ENCODE results near the gene CMTM7.

The CMTM7 gene

DNA sequence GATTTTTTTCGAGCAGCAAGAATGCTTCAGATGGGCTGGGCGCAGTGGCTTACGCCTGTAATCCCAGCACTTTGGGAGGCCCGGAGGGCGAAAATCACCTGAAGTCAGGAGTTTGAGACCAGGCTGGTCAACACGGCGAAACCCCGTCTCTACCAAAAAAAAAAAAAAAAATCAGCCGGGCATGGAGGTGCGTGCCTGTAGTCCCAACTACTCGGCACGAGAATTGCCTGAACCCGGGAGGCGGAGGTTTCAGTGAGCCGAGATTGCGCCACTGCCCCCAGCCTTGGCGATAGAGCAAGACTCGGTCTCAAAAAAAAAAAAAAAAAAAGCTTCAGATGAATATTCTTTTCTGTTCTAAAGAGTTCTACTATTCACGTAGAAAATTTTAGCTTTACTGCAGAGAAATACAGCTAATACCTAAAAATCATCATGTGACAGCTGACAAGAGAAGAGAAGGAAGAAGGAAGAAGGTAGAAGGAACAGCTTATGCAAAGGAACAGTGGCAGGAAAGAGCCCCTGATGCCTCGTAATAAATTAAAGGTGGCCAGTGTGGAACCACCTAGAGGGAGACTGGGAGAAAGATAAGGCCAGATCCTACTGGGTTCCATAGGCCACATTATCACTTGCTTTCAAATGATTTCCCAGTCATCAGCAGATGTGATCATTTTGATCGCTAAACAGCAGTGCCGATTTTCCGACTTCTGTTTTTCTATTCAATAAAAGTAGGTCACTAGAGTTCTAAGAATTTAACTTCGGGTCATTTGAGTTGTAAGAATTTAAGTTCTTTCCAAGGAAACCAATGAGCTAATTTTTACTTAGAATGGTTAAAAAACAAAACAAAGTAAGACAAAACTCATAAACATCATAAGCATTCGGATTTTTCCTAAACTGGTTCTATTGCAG is 109.5 kb downstream of the CMTM7 start:
- Histone ChIP-seq H3K9ac (ENCODE audit: low read length) (no peak overlapping the region), H3K36me3 (ENCODE audit: control insufficient read depth, insufficient read depth, low read length) (no peaks in the 10 kb centered on the region), H3K27ac (ENCODE audit: low read depth, low read length) (peak overlapping the region; percentile 91), H3K4me3 (ENCODE audit: low read length) (peak overlapping the region; percentile 75), H3K27me3 (ENCODE audit: control insufficient read depth, insufficient read depth, low read length) (no peaks in the 10 kb centered on the region), H3K4me1 (ENCODE audit: control insufficient read depth, insufficient read depth, low read length) (peaks cover 7% of the 10 kb centered on the region)

DNA sequence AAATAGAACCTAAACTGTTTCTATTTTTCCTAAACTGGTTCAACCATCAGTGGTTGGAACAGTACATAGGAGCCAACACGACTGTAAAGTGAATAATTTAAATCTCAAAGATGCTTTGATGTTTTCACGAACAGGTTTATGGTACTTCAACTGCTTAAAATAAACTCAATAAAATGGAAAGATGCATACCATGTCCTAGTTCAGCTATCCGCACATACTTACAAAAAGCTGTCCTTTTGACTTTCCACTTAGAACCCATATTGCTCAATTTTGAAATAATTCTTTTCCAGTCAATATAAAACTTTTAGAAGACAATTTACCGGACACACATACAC is 110.1 kb downstream of the CMTM7 start:
- Histone ChIP-seq H3K4me3 (ENCODE audit: low read length) (peak overlapping the region; percentile 75), H3K36me3 (ENCODE audit: control insufficient read depth, insufficient read depth, low read length) (no peaks in the 10 kb centered on the region), H3K9ac (ENCODE audit: low read length) (peak overlapping the region; percentile 20), H3K27ac (ENCODE audit: low read depth, low read length) (peak overlapping the region; percentile 91), H3K4me1 (ENCODE audit: control insufficient read depth, insufficient read depth, low read length) (peaks cover 7% of the 10 kb centered on the region), H3K27me3 (ENCODE audit: control insufficient read depth, insufficient read depth, low read length) (no peaks in the 10 kb centered on the region)

DNA sequence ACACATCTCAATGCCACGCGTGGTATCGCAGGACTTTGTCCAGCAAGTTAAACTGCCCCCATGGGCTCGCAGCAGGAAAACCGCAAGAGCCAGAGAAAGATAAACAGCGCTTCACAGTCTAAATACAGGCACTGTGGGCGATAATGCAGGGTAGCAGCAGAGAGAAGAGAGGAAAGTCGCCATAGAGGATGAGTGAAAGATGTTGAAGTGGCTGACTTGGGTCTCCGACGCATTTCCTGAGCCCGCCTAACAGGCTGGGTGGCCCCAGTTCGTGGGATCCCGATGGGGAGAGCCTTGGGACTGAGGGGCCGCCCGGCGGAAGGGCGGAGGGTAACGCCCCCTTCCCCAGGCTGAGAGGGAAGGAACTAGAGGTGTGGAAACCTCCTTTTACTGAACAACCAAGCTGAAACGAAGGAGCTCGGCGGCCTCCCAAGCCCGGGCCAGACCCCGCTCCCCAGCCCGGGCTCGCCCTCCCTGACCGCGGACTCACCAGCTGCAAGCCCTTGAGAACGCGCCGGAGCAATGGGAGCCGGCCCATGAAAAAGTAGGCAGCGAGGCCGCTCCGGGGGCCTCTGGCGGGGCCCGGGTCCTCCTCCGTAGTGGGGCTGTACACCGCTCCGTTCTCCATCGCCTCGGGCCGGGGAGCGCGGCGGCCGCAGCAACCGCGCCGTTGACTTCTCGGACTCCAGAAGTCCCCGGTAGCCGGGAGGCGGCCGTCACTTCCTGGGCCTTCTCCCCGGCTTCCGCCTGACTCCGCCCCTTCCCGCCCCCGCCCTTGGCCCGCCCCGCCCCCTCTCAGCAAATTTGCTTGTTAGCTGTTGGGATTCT is 110.7 kb downstream of the CMTM7 start, which contains the start of gene CMTM6:
Gene CMTM6 (minus strand): TSS at position 735 of the 828 bp plus-strand sequence. CDS start 107 bp downstream, at position 628.
- Histone ChIP-seq H3K4me1 (ENCODE audit: control insufficient read depth, insufficient read depth, low read length) (peaks cover 7% of the 10 kb centered on the region), H3K27me3 (ENCODE audit: control insufficient read depth, insufficient read depth, low read length) (no peaks in the 10 kb centered on the region), H3K9ac (ENCODE audit: low read length) (peak within 1 kb of the TSS; percentile 54), H3K36me3 (ENCODE audit: control insufficient read depth, insufficient read depth, low read length) (no peaks in the 10 kb centered on the region), H3K4me3 (ENCODE audit: low read length) (peak within 1 kb of the TSS; percentile 75), H3K27ac (ENCODE audit: low read depth, low read length) (peak within 1 kb of the TSS; percentile 91)

DNA sequence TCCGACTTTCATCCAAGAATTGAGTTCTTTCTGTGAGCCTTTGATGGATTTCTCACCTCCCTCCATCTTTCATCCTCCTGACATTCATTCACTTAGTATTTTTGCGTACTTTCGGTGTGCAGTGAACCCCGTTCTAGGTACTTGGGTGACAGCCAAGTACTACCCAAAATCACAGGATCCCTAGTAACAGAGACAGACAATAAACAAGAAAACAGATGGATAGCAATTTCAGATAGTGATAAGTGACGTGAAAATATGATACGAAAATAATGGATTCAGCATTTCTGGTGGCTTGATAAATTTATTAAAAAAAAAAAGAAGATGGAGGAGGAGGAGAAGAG is 111.3 kb downstream of the CMTM7 start:
- Histone ChIP-seq H3K27ac (ENCODE audit: low read depth, low read length) (peak overlapping the region; percentile 91), H3K27me3 (ENCODE audit: control insufficient read depth, insufficient read depth, low read length) (no peaks in the 10 kb centered on the region), H3K9ac (ENCODE audit: low read length) (peak overlapping the region; percentile 54), H3K4me1 (ENCODE audit: control insufficient read depth, insufficient read depth, low read length) (peaks cover 7% of the 10 kb centered on the region), H3K4me3 (ENCODE audit: low read length) (peak overlapping the region; percentile 75), H3K36me3 (ENCODE audit: control insufficient read depth, insufficient read depth, low read length) (no peaks in the 10 kb centered on the region)

All from rectal smooth muscle tissue (tissue), 1 donor.